GM21528 (cell line): ENCODE data around the gene MZT2B.
"Not testable (repeated sequence)": the region's sequence is repeated elsewhere in the genome, so short reads cannot be mapped to it uniquely, and the experiment has no call there.

Experiments
- ATAC-seq: cut with Tn5 transposase; IDR thresholded peaks from one replicate; pipeline ENCODE4 v1.9.1; 2021; ENCODE audit warnings: mild to moderate bottlenecking, moderate library complexity; ENCODE audit not compliant: unreplicated experiment, low FRiP score

MZT2B gene

GRCh38 chr2:130181880-130182682 is at the start of gene MZT2B:
Gene MZT2B, plus strand, starts transcription at chr2:130182262. Its CDS starts 21 bp downstream, at chr2:130182283.
- ATAC-seq = peak; percentile 80

GRCh38 chr2:130135692-130136541 is 46.1 kb upstream of the MZT2B start:
- no peak for ATAC-seq

GRCh38 chr2:130136546-130136945 is 45.5 kb upstream of the MZT2B start:
- ATAC-seq = not testable (repeated sequence)

GRCh38 chr2:130137118-130137517 is 44.9 kb upstream of the MZT2B start:
- not testable (repeated sequence) for ATAC-seq

- ATAC-seq = not testable (repeated sequence)
These were observed 43.7 kb upstream of the MZT2B start for GRCh38 chr2:130138326-130138725.

- not testable (repeated sequence) for ATAC-seq
These were observed 43.2 kb upstream of the MZT2B start for GRCh38 chr2:130138841-130139251.

GRCh38 chr2:130139331-130140280 is 42.5 kb upstream of the MZT2B start:
- not testable (repeated sequence) for ATAC-seq

GRCh38 chr2:130140516-130140915 is 41.5 kb upstream of the MZT2B start:
- ATAC-seq = not testable (repeated sequence)

GRCh38 chr2:130141002-130141401 is 41.1 kb upstream of the MZT2B start:
- ATAC-seq = not testable (repeated sequence)

GRCh38 chr2:130141645-130142370 is 40.3 kb upstream of the MZT2B start:
- not testable (repeated sequence) for ATAC-seq

GRCh38 chr2:130142396-130143265 is 39.4 kb upstream of the MZT2B start:
- not testable (repeated sequence) for ATAC-seq

GRCh38 chr2:130143266-130144039 is 38.6 kb upstream of the MZT2B start:
- not testable (repeated sequence) for ATAC-seq

GRCh38 chr2:130145006-130145414 is 37.1 kb upstream of the MZT2B start, which contains the start of gene CCDC74B:
Gene CCDC74B, minus strand, starts transcription at chr2:130145112. Its CDS starts 116 bp downstream, at chr2:130144996.
- peak; percentile 87 for ATAC-seq

- ATAC-seq = not testable (repeated sequence)
These were observed 33.5 kb upstream of the MZT2B start for GRCh38 chr2:130148515-130148914.

- ATAC-seq = no peak
These were observed 31.6 kb upstream of the MZT2B start for GRCh38 chr2:130150181-130151144.

- not testable (repeated sequence) for ATAC-seq
These were observed 30.9 kb upstream of the MZT2B start for GRCh38 chr2:130151145-130151512.
